SKM-1 treated with dmso at 0.1 percent for 144 hours (cell line): ENCODE measurements around the gene CBX1.

Experiments used
- DNase-seq: peaks from one replicate; lab custom pipeline; 2025; ENCODE audit not compliant: unreplicated experiment; lab: John Stamatoyannopoulos, UW

Gene CBX1

DNA sequence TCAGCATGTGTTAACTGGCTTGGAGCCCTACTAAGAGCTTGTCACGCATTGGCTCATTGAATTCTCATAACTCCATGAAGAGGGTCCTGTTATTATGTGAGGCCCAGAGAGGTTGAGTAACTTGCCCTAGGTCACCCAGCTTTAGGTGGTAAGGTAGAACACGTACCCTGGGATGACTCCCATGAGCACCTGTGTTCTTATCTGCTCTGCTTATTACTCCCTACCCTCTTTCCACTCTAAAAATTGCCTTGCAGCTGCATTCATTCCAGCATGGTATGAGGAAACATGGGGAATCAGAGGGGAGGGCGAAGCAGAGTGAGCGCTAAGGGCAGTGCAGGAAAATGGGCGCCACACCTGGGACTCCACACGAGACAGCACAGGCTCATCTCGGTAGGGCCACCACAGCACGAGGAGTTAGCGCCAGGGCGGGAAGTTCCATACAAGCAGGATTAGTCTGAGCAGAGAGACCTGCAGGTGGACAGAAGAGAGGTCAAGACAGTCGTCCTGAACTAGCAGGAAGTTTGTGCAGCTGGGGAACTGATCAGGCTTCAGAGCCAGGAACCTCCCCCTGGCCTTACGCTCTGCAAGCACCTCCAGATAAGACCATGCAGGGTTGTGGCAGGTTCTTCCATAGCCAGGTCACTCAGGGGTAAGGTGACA lies 73.8 kb downstream of the CBX1 start:
- no peak for DNase-seq

- DNase-seq = peak; percentile 52
Measured at GRCh38 chr17:48026502-48027321, 74.6 kb downstream of the CBX1 start.

GRCh38 chr17:48025904-48026501 lies 75.3 kb downstream of the CBX1 start:
- DNase-seq = no peak

GRCh38 chr17:48025040-48025903 lies 76.0 kb downstream of the CBX1 start:
- DNase-seq = peak; percentile 88

DNA sequence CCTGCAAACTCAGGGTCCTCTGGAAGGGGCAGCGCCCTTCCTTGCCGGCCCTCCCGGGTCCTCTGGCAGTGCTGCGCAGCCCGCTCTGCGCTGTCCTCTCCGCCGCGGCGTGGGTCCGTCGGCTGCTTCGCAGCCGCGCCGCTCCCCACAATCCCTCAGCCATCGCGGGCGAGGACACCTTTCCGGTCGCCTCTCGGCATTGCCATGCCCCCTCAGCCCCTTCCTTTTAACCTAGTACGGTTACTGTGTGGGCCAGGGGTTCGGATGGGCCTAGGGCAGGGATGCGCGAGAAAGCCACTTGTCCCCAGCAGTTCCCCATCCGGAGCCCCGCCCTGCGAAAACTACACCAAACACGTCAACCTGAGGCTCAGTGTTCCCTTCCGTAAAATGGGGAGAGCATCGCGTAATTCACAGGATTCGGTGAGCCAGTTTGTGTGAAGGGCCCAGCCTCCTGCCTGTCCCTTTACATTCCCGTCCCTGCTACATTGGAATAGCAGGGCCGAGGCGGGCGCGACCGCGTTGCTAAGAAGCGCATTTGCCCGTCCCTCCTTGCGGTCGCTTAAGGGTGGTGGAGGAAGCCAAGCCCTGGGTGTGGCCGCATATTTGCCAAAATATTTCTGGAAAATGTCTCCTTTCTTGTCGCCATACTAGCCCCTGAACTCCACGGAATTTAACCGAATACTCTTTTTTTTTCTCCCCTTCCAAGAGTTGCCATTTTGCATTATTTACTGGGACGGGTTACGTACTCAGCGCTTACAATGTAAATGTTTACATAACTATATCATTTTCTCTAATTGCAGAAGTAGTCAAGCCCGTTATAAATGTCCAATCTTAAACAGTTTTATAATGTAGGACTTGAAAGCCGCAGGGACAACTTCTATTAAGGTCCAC lies 76.9 kb downstream of the CBX1 start:
- peak; percentile 53 for DNase-seq

DNA sequence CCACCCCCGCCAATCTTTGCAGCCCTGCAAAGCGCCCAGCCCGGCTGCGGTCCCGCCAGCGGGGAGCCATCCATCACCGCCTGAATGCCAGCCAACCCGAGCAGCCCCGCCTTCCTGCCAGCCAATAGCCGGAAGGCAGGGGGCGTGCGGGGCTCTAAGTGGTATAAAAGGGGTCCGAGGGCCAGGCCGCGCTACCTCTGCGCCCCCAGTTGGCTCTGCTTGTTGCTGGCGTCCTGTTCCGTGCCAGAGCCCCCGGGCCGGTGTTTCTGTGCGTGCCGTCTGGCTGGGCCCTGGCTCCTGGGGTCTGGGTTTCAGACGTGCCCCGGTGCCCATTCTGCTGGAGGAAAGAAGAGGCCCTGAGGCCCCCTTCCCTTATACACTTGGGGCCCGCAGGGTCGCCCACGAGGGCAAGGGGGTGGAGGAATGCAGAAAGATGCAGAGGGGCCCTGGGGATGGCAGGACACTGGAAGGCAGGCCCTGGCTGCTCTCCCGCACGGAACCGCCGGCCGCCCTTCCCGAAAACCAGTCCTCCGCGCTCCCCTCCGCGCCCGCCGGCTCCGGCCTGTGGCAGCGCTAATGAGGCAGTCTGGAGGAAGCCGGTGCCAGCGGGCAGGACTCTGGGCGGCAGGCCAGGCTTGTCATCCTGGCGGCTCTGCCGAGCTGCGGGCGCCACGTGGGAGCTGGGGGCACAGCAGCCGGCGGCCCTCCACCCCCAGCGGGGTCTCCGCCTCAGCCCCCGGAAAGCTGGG lies 77.7 kb downstream of the CBX1 start:
- peak; percentile 29 for DNase-seq

DNA sequence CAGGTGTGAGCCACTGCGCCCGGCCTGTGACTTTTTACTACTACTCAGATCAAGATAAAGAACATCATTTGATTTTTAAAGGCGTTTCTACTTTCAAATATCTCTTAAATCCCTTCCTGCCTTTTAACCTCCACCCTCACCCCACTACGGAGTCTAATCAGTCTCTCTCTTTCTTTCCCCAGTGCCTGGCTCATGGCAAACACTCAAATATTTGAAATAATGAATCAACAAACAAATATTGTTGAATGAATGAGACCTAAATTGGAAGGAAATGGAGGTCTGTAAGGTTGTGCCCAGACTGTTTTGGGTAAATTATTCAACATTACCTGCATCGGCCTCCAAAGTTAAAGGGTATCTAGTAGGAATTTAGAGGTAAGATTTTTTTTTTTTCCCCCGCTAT lies 78.4 kb downstream of the CBX1 start:
- no peak for DNase-seq

GRCh38 chr17:48021934-48022333 lies 79.3 kb downstream of the CBX1 start:
- DNase-seq = peak; percentile 34
